Esophagus muscularis mucosa (tissue), 4 donors: ENCODE data around the gene TRPM3.

Experiments used
- CTCF ChIP-seq, 3 experiments: fragments of 200-600 bp in 2 of 3; fragments of 450-650 bp in 1 of 3; sonication (generic) in 2 of 3; IDR thresholded peaks; one replicate each; pipeline ENCODE4 v1.5.1; 2017 to 2019; ENCODE audit warnings: antibody characterized with exemption in 3 of 3, mild to moderate bottlenecking in 2 of 3, moderate library complexity in 1 of 3
- EP300 ChIP-seq: sonication (generic); formaldehyde crosslinking; IDR thresholded peaks from one replicate; pipeline ENCODE4 v1.6.1; 2017; ENCODE audit warnings: antibody characterized with exemption
- POLR2A ChIP-seq: fragments of 450-650 bp; IDR thresholded peaks from one replicate; pipeline ENCODE4 v1.6.1; 2017; ENCODE audit warnings: antibody characterized with exemption, moderate library complexity, mild to moderate bottlenecking, low read depth
- POLR2AphosphoS5 ChIP-seq, 2 donors: sonication (generic); formaldehyde crosslinking; IDR thresholded peaks; one replicate each; pipeline ENCODE4 v1.6.1; 2017; ENCODE audit warnings: antibody characterized with exemption in 2 of 2

DNA sequence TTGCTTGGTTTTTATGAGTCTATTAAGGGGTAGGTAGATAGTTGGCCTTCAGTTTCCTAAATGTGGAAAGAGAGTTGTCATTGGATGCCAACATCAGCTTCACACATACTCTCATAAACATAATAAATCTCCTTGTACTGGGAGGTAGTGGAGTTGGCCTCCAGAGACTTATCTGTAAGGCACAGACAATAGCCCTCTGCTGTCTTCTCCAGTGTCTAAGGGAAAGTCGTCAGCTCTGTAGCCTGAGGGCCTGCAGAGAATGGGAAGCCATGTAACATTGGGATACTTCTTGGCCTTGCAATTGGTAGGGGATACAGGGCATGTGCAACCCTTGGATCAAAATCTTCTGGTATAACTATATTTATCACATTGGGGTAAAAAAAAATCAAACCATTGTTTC, 375.1 kb downstream of the TRPM3 start:
- TF ChIP-seq CTCF (IDR thresholded peaks at IDR 0.05) (no peak), POLR2A (no peak), EP300 (no peak), POLR2AphosphoS5 (IDR thresholded peaks at IDR 0.05) (no peak)
